Fibroblast of lung (primary cell): Measurements from ENCODE around the gene NPAS1.

ENCODE experiments used
- CTCF ChIP-seq, 2 donors: IDR thresholded peaks in 1 of 2; conservative IDR thresholded peaks in 1 of 2; 1 replicate in 1 of 2; 2 replicates in 1 of 2; pipeline ENCODE4 v1.5.1; 2011 to 2012; ENCODE audit warnings: low read length in 2 of 2, control low read depth in 1 of 2, inconsistent platforms in 1 of 2, low read depth in 1 of 2, mild to moderate bottlenecking in 1 of 2
- EZH2 ChIP-seq: IDR thresholded peaks from 2 replicates; pipeline ENCODE4 v1.5.1; 2012; ENCODE audit warnings: low read length, control low read depth, mild to moderate bottlenecking; ENCODE audit errors: missing control alignments

GRCh38 chr19:47045867-47046470 lies 26.3 kb downstream of the NPAS1 start:
- TF ChIP-seq CTCF (conservative IDR thresholded peaks at IDR 0.05 in 1 of 2, IDR thresholded peaks at IDR 0.05 in 1 of 2; ENCODE audit: low read depth in 1 of 2, low read length in 2 of 2) = no peak
- no peak for TF ChIP-seq EZH2
